ENCODE data around the gene ZNF132.

ZNF132 gene

DNA sequence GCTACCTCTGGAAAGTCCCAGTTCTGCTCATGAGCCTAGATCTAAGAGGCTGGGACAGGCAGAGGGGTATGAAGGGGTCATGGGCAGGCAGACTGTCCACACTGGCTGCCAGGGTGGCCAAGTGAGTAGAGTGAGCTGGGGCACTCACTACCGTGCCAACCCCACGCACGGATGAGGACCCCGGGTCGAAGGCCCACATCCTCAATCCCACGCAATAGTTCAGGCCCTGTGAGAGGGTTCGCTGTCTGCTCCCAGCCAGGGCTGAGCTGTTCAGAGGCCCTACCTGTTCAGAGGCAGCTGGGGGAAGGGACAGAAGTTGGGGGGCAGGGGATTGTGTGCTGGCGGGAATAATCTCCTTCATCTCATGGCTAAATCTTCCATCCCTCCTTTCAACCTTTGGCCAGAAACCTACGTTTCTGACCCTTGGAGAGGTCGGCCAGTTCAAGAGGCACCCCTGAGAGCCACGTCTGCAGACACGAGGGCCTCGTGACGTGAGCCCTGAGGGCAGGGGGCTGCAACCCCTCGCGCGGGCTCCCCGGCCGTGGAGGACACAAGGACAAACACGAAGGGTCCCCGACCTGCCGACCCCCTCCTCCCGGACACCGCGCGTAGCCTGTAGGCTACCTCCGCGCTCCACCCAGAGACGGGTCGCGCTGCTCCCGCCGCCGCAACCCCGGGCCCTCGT, 53.9 kb downstream of the ZNF132 start:
- DNase-seq = no peak

DNA sequence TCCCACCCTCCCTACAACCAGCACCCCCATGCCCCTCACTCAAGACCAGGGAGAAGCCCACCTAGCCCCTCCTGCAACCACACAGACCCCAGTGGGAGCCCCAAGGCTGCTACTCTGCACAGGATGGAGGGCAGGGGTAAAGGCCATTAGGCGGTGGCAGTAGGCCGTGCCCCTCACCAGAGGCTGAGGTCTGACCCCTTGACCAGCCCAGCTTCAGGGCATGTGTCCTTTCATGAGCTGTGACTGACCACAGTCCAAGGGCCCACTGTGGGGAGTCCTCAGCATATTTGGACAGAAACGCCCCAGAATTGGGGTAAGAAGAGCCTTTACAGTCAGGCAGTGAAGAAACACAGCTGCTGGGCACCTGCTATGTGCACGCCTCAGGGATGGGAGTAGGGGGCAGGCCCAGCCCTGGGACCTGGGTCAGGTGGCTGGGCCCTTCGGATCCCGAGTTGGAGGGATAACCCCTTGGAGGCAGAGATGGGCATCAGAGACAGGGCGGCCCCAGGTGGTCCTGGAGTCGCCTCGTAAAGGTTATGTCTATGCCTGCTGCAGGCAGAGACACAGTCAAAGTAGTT, 54.6 kb downstream of the ZNF132 start:
- no peak for DNase-seq

DNA sequence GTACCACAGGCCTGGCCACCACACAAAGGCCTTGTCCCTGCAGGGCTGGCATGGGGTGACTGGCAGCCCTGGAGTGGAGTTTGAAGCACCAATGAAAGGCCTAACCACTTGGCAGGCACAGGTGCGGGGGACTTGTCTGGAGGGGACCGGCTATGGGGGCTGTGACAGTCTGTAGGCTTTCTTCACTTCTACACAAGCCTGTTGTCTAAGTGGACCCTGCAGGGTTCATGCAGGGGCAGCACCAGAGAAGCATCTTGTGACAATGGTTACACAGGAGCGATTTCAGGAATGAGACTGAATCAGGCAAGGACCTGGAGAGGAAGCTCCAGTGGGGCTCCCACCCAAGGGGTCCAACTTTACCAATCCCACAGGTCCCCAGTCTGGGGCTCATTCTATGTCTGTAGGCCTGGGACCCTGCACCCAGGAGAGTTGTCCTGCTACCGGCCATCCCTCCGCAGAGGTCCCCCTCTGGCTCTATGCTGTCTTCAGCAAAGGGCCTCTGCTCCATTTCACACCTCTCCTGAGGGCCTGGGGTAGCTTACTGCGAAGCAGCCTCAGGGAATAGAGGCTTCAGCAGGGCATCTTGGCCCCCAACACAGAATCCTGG, 56.9 kb downstream of the ZNF132 start:
- DNase-seq = no peak
